GM18498 (cell line): Measurements from ENCODE around the gene GREM2.

Experiments used
- ATAC-seq: cut with Tn5 transposase; IDR thresholded peaks from one replicate; pipeline ENCODE4 v1.9.1; 2021; ENCODE audit warnings: mild to moderate bottlenecking, moderate library complexity; ENCODE audit not compliant: unreplicated experiment

GREM2 gene

GRCh38 chr1:240562779-240563178 lies 49.2 kb downstream of the GREM2 start:
- ATAC-seq = no peak

- ATAC-seq = no peak
Measured at GRCh38 chr1:240562111-240562590, 49.8 kb downstream of the GREM2 start.

GRCh38 chr1:240559781-240560180 lies 52.2 kb downstream of the GREM2 start:
- no peak for ATAC-seq

- ATAC-seq = no peak
Measured at GRCh38 chr1:240555524-240555923, 56.4 kb downstream of the GREM2 start.

GRCh38 chr1:240553351-240553750 lies 58.6 kb downstream of the GREM2 start:
- no peak for ATAC-seq

GRCh38 chr1:240539769-240540414 lies 72.1 kb downstream of the GREM2 start:
- no peak for ATAC-seq

- ATAC-seq = no peak
Measured at GRCh38 chr1:240538776-240539430, 73.1 kb downstream of the GREM2 start.

- no peak for ATAC-seq
Measured at GRCh38 chr1:240533154-240533780, 78.7 kb downstream of the GREM2 start.

GRCh38 chr1:240528591-240528990 lies 83.4 kb downstream of the GREM2 start:
- ATAC-seq = no peak

GRCh38 chr1:240527086-240527485 lies 84.9 kb downstream of the GREM2 start:
- no peak for ATAC-seq

- no peak for ATAC-seq
Measured at GRCh38 chr1:240526312-240526711, 85.6 kb downstream of the GREM2 start.

- no peak for ATAC-seq
Measured at GRCh38 chr1:240524356-240525069, 87.4 kb downstream of the GREM2 start.

- no peak for ATAC-seq
Measured at GRCh38 chr1:240522122-240522822, 89.7 kb downstream of the GREM2 start.

- no peak for ATAC-seq
Measured at GRCh38 chr1:240517891-240518290, 94.1 kb downstream of the GREM2 start.

- ATAC-seq = no peak
Measured at GRCh38 chr1:240516069-240516468, 95.9 kb downstream of the GREM2 start.

- no peak for ATAC-seq
Measured at GRCh38 chr1:240515505-240515904, 96.5 kb downstream of the GREM2 start.

- no peak for ATAC-seq
Measured at GRCh38 chr1:240511789-240512188, 100.2 kb downstream of the GREM2 start.

GRCh38 chr1:240508950-240509349 lies 103.0 kb downstream of the GREM2 start:
- no peak for ATAC-seq

- no peak for ATAC-seq
Measured at GRCh38 chr1:240508201-240508600, 103.8 kb downstream of the GREM2 start.

GRCh38 chr1:240506176-240506575 lies 105.8 kb downstream of the GREM2 start:
- ATAC-seq = no peak

GRCh38 chr1:240503558-240503957 lies 108.4 kb downstream of the GREM2 start:
- no peak for ATAC-seq
